ENCODE data around the gene ADCY1. TPM values are rescaled to one million over a fixed set of nuclear protein-coding genes. Genes with fewer than 3 reads are reported as not detected.
"Not testable (repeated sequence)": the region's sequence is repeated elsewhere in the genome, so short reads cannot be mapped to it uniquely, and the experiment has no call there.

Gene ADCY1
- total RNA-seq, 4 donors from 2014 or later = 2.5 to 9.0 (median 5.6) TPM

DNA sequence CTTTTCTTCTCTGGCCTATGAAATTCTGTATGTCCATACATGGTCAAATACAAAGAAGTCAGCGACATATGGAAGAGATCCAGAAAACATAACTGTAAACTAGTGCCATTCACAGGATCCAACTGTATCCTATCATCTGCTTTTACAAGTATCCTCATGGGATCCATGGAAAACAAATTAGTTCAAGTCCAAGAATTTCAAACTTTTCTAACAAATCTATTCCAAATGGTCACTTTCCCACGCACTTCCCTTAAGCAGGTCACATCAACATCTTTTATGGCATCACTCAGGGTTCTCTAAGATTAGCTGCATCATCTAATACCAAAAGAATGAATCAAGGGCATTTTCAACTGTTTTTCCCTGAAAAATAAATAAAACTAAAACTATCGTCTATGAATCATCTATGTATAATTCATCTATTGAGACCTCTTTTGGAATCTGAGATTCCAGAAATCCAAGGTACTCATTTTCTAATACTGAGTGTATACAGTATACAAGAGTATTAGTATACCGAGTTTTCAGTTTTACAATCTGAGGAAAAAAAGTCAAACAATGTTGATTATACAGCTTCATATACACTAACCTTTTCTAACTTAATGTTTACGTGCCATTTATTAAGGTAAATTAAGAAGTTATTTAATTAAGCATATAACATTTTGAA, 187.5 kb downstream of the ADCY1 start:
- not testable (repeated sequence) for H3K9me3 ChIP-seq; H3K27me3 ChIP-seq; H3K36me3 ChIP-seq; H3K4me3 ChIP-seq; DNase-seq (ENCODE audit: low spot score in 2 of 2)
- Histone ChIP-seq H3K27ac (peak overlapping the region in 2 of 4 donors; percentile 68 to 82), H3K4me1 (peaks cover 0 to 14% (median 2%) of the 10 kb centered on the region in 4 donors)
- WGBS, 2 donors = 44 to 45% methylated on average over 5 of the region's 5 CpGs
- peak in 1 of 2 donors; percentile 35 for TF ChIP-seq EP300 (IDR thresholded peaks at IDR 0.05)

GRCh38 chr7:45762225-45762994, 188.2 kb downstream of the ADCY1 start:
- H3K9me3 ChIP-seq; H3K36me3 ChIP-seq; H3K4me3 ChIP-seq; H3K27me3 ChIP-seq; DNase-seq (ENCODE audit: low spot score in 2 of 2): not testable (repeated sequence)
- WGBS, 2 donors = 49 to 64% methylated on average over 3 of the region's 3 CpGs
- Histone ChIP-seq H3K27ac (peak overlapping the region in 2 of 4 donors; percentile 68 to 82), H3K4me1 (peaks cover 0 to 18% (median 3%) of the 10 kb centered on the region in 4 donors)

DNA sequence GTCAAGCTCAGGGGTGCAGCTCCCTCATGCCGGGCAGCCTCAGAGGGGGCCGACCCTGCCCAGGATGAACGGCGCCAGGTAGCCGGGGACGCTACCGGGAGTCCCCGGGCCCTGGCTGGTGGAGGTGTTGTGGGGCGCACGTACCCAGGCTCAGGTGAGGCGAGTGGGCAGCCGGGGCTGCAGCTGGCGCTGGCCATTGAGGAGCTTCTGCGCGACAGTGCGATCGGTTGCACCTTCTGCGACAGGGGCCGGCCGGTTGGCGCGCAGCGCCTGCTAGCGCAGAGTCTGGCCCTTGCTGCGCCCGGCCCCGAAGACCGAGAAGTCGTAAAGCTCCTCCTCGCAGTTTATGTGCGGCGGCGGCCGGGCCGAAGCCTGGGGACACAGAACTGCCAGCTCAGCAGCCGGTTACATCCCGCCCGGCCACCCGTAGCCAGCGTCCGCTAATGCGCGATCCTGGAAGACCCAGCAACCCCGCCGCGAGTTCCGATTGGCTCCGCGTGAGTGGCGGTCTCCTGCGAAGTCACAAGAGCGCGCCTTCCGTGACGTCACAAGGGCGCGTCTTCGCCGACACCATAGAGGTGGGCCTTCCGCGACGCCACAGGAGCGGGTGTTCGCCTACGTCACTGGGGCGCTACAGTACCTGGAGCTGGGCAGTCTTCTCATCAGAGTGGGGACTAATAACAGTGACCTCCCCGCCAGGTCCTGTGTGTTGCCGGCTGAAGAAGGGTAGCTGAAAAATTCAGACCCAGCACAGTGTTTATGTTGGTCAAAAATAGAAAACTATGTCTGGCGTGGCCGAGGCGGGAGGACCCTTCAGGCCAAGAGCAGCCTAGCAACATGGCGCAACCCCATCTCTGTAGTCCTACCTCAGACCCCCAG, 194.6 kb downstream of the ADCY1 start:
- H3K27me3 ChIP-seq, H3K9me3 ChIP-seq, H3K36me3 ChIP-seq: not testable (repeated sequence)
- H3K4me3 ChIP-seq = peak overlapping the region; percentile 49 to 97 (median 74)
- TF ChIP-seq POLR2A (IDR thresholded peaks at IDR 0.05) = peak; percentile 63 to 78
- TF ChIP-seq CTCF (IDR thresholded peaks at IDR 0.05) = peak in 2 of 5 experiments; percentile 37 to 42
- peak; percentile 71 to 93 for TF ChIP-seq EP300 (IDR thresholded peaks at IDR 0.05)
- peak overlapping the region; percentile 53 to 96 (median 84) for H3K27ac ChIP-seq
- WGBS, 2 donors = 0 to 1% methylated on average over 15 to 39 of the region's 72 CpGs
- DNase-seq (ENCODE audit: low spot score in 2 of 2) = peak; percentile 96 to 97
- peaks cover 0 to 22% (median 10%) of the 10 kb centered on the region in 4 donors for H3K4me1 ChIP-seq

DNA sequence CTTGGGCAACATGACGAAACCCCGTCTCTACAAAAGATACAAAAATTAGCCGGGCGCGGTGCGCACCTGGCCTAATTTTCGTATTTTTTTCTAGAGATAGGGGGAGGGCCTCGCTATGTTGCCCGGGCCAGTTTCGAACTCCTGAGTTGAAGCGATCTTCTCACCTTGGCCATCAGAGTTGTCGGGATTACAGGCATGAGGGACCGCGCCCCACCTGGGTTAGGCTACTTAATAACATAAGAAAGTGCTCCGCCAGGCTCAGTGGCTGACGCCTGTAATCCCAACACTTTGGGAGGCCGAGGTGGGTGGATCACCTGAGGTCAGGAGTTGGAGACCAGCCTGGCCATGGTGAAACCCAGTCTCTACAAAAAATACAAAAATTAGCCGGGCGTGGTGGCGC, 195.5 kb downstream of the ADCY1 start:
- not testable (repeated sequence) for H3K9me3 ChIP-seq; DNase-seq (ENCODE audit: low spot score in 2 of 2); H3K27me3 ChIP-seq; H3K36me3 ChIP-seq
- peak overlapping the region in 3 of 4 donors; percentile 76 to 96 (median 91) for H3K27ac ChIP-seq
- H3K4me3 ChIP-seq = peak overlapping the region; percentile 49 to 97 (median 74)
- peaks cover 0 to 22% (median 10%) of the 10 kb centered on the region in 4 donors for H3K4me1 ChIP-seq
- WGBS, 2 donors = 95 to 96% methylated on average over 20 of the region's 20 CpGs

Small RNA genes within 50 kb of the gene (small RNA-seq; reads per million reads assigned to genes)
- gene AC073325.2 = not detected
